Lower lobe of right lung (tissue), 2 donors: ENCODE measurements around the gene RSRC1. TPM values are rescaled to one million over a fixed set of nuclear protein-coding genes. Genes with fewer than 3 reads are reported as not detected.

Experiments
- ATAC-seq, 2 donors: fragments of 200-7000 bp; cut with Tn5 transposase; one replicate each; pipeline ENCODE4 v1.9.1; 2020 to 2022; ENCODE audit warnings: mild to moderate bottlenecking in 2 of 2, moderate library complexity in 2 of 2
- DNase-seq: peaks from one replicate; pipeline ENCODE4 v3.0.0-alpha.2; 2020
- H3K27ac ChIP-seq: fragments of 200-600 bp; one replicate; pipeline ENCODE4 v1.8.0; 2022
- H3K27me3 ChIP-seq: fragments of 200-600 bp; one replicate; pipeline ENCODE4 v1.8.0; 2022; ENCODE audit warnings: low read depth
- H3K36me3 ChIP-seq: fragments of 200-600 bp; one replicate; pipeline ENCODE4 v1.8.0; 2022; ENCODE audit warnings: mild to moderate bottlenecking
- H3K4me1 ChIP-seq: fragments of 200-600 bp; one replicate; pipeline ENCODE4 v1.8.0; 2022
- H3K4me3 ChIP-seq: fragments of 200-600 bp; one replicate; pipeline ENCODE4 v1.8.0; 2022; ENCODE audit warnings: mild to moderate bottlenecking
- H3K9me3 ChIP-seq: fragments of 200-600 bp; one replicate; pipeline ENCODE4 v1.8.0; 2022
- intact Hi-C: fragments of 100-400 bp; cut with DNase I; formaldehyde crosslinking; loops from one replicate; pipeline ENCODE4 v1.11.0; 2022
- total RNA-seq: library from RNA; stranded (reverse); fragmentation: NEBNext Ultra II Directional; extraction: Animal tissue kit (Norgen Biotek cat#: 25700); gene quantifications from one replicate; pipeline ENCODE4 v1.2.1, GENCODE V29; 2021
- TF ChIP-seq, protein P1 (sequence below): fragments of 200-600 bp; IDR thresholded peaks from one replicate; pipeline ENCODE4 v1.8.0; 2022; ENCODE audit warnings: antibody characterized with exemption, mild to moderate bottlenecking
- donor health status: DM: no; HTN: yes; CAD: no; lungs with severe emphysema.

The RSRC1 gene
- total RNA-seq, 1 donor from 2014 or later: 29.8 TPM

DNA sequence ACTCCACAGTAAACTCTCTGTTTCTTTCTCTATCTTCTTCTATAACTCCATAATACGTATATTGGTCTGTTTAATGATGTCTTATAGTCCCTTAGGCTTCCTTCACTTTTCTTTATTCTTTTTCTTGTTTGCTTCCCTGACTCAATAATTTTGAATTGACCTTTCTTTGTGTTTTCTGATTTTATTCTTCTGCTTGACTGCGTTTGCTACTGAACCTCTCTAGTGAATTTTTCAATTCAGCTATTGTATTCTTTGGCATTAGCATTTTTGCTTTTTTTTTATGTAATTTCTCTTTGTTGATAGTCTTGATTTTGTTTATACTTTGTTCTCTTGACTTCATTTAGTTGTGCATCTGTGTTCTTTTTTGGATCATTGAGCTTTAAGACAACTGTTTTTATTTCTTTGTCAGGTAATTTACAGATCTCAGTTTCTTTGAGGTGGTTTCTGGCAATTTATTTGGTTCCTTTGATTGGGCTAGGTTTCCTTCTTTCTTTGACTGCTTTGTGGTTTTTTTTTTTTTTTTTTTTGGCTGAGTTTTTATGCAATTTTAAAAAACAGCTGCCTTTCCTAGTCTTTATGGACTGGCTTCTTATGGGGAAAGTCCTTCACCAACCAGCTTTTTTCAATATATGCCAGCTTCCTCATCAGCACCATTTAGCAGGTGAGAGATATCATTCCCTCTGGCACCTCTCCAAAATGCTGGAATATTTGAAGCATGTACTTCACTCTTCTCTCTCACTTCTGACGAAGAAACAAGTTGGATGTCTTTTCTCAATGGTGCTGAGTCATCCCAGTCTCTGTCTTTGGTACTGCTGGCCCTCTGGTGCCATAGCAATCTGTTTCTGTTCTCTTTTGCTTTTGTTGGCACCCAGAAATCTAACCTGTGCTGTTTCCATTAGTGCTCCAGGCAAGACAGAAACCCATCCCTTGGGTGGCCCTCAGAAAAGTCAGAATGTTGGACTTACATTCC is 17.6 kb downstream of the RSRC1 start:
- TF ChIP-seq, protein P1, sequence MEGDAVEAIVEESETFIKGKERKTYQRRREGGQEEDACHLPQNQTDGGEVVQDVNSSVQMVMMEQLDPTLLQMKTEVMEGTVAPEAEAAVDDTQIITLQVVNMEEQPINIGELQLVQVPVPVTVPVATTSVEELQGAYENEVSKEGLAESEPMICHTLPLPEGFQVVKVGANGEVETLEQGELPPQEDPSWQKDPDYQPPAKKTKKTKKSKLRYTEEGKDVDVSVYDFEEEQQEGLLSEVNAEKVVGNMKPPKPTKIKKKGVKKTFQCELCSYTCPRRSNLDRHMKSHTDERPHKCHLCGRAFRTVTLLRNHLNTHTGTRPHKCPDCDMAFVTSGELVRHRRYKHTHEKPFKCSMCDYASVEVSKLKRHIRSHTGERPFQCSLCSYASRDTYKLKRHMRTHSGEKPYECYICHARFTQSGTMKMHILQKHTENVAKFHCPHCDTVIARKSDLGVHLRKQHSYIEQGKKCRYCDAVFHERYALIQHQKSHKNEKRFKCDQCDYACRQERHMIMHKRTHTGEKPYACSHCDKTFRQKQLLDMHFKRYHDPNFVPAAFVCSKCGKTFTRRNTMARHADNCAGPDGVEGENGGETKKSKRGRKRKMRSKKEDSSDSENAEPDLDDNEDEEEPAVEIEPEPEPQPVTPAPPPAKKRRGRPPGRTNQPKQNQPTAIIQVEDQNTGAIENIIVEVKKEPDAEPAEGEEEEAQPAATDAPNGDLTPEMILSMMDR: no peak
- intact Hi-C loops: no loop called here
- peaks cover 46% of the 10 kb centered on the region for H3K36me3 ChIP-seq
- H3K4me1 ChIP-seq: no peaks in the 10 kb centered on the region
- no peak for DNase-seq
- no peak overlapping the region for H3K4me3 ChIP-seq
- H3K9me3 ChIP-seq: peaks cover 11% of the 10 kb centered on the region
- no peak overlapping the region for H3K27ac ChIP-seq
- ATAC-seq: no peak
- H3K27me3 ChIP-seq: no peaks in the 10 kb centered on the region

DNA sequence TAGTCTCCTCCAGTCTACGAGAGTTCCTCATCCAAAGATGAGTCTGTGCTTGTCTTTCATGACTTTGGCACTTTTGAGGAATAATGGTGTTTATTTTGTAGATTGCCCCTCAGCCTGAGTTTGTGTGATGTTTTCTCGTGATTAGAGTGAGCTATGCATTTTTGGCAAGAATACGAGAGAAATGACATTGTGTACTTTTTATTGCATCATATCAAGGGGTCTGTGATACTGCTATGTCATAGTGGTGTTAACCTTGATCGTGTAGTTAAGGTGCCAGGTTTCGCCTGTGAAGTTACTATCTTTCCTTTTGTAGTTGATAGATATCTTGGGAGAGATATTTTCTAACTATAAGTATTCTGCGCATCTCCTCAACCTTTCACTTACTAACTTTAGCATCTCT is 18.9 kb downstream of the RSRC1 start:
- TF ChIP-seq, protein P1: no peak
- H3K9me3 ChIP-seq: peaks cover 11% of the 10 kb centered on the region
- no peak overlapping the region for H3K27ac ChIP-seq
- peaks cover 36% of the 10 kb centered on the region for H3K36me3 ChIP-seq
- H3K4me1 ChIP-seq: no peaks in the 10 kb centered on the region
- DNase-seq (no peak), ATAC-seq (no peak)
- no peaks in the 10 kb centered on the region for H3K27me3 ChIP-seq
- intact Hi-C loops: no loop called here
- H3K4me3 ChIP-seq: no peak overlapping the region

DNA sequence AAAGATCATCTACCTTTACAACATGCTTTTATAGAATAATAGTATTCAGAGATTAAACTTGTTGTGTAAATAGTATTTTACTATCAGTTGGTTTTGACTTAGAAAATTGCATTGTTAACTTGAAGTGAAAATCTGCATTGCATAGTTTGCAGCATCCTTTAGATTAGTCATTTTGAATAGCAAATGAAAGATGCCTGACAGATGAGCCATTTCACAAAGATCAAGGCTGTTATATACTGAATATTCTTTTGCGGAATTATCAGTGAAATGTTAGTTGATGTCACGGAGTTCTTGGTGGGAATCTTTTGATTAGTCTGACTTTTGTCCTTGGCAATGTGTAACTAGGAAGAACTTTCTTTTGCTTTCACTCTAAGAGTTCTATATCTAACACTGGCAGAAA is 24.5 kb downstream of the RSRC1 start:
- no peak for ATAC-seq
- Histone ChIP-seq H3K27me3 (no peaks in the 10 kb centered on the region), H3K36me3 (peaks cover 15% of the 10 kb centered on the region), H3K4me3 (no peak overlapping the region), H3K4me1 (no peaks in the 10 kb centered on the region), H3K9me3 (no peaks in the 10 kb centered on the region), H3K27ac (no peak overlapping the region)
- DNase-seq: no peak
- intact Hi-C loops: no loop called here
- TF ChIP-seq, protein P1: no peak

DNA sequence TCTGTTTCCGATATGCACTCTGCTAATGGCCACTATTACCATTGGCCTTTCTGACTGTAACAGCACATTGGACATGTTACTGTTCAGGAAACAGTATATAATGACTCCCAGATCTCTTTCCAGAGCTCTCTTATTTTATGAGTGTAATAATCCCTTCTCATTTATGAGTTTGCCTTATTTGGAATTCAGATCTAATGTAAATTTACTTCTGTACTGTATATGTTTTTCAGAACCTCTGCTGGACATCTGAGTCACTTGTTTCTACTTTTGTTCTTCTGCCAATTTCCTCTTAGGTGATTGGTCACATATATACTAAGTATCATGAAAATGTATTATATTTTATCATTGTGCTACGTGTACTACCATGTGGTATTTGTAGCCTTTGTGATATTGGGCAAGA is 30.5 kb downstream of the RSRC1 start:
- intact Hi-C loops: no loop called here

DNA sequence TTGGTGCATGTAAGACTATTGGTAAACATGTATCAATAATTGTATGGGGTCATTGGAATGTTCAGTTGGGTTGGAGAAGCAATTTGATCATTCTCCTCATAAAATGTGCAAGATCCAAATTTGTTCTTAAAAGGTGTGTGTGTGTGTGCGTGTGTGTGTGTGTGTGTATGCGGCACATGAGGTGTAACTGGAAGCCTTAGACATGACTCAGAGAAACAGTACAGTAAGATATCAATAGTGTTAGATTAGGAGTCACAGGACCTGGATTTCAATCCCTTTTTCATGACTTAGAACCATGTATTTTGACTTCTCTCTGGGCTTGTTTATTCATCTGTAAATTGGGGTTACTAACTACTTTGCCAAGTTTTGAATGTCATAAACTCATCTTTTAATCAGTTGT is 38.3 kb downstream of the RSRC1 start:
- H3K27me3 ChIP-seq: no peaks in the 10 kb centered on the region
- intact Hi-C loops: no loop called here
- no peaks in the 10 kb centered on the region for H3K9me3 ChIP-seq
- H3K27ac ChIP-seq: no peak overlapping the region
- ATAC-seq: no peak
- TF ChIP-seq, protein P1: no peak
- H3K4me1 ChIP-seq: no peaks in the 10 kb centered on the region
- no peak overlapping the region for H3K4me3 ChIP-seq
- no peaks in the 10 kb centered on the region for H3K36me3 ChIP-seq
- no peak for DNase-seq

More for the DNA sequence above, 30.5 kb downstream of the RSRC1 start:
- Histone ChIP-seq H3K36me3 (peaks cover 6% of the 10 kb centered on the region), H3K4me3 (no peak overlapping the region), H3K27me3 (no peaks in the 10 kb centered on the region), H3K9me3 (no peaks in the 10 kb centered on the region), H3K4me1 (no peaks in the 10 kb centered on the region), H3K27ac (no peak overlapping the region)
- ATAC-seq: no peak
- no peak for DNase-seq
- TF ChIP-seq, protein P1: no peak
